HepG2 (cell line): ENCODE results near the gene GRAMD4. TPM values are rescaled to one million over a fixed set of nuclear protein-coding genes. Genes with fewer than 3 reads are reported as not detected.

Source experiments
- ATAC-seq: fragments of 200-7000 bp; cut with Tn5 transposase; 3 replicates; pipeline ENCODE4 v1.9.1; 2020; ENCODE audit warnings: mild to moderate bottlenecking, moderate library complexity
- BruUV-seq: library from RNA; stranded (reverse); fragments of 400-500 nt; replicated peaks from 2 replicates; lab custom pipeline; 2021; lab: Mats Ljungman, UMichigan
- CTCF ChIA-PET: fragments of 300-600 bp; formaldehyde crosslinking; extraction: SDS; loops from one replicate; lab custom pipeline; 2021; ENCODE audit warnings: low total read pairs, inconsistent platforms, low intra/inter-chr PET ratio; lab: Yijun Ruan, JAX
- POLR2A ChIA-PET: fragments of 350-600 bp; sonication (Branson Sonifier 250); formaldehyde crosslinking; loops from one replicate; lab custom pipeline; 2020; ENCODE audit warnings: antibody characterized with exemption, inconsistent platforms; lab: Yijun Ruan, JAX
- DNase-seq: peaks from one replicate; pipeline ENCODE4 v3.0.0-alpha.2; 2015; ENCODE audit warnings: low spot score
- FAIRE-seq: peaks from 3 replicates; lab custom pipeline; 2011; peaks lifted over from hg19 to GRCh38; lab: Jason Lieb, UNC
- H2AFZ ChIP-seq: one replicate; pipeline ENCODE4 v1.6.1; 2011; ENCODE audit warnings: low read length, inconsistent platforms
- H3K27ac ChIP-seq: fragments of 300-600 bp; 3 replicates; pipeline ENCODE4 v1.8.0; 2011; ENCODE audit warnings: mixed run types, mild to moderate bottlenecking, mixed read lengths, low read length, inconsistent platforms; ENCODE audit not compliant: insufficient read depth; ENCODE audit errors: extremely low read length
- H3K27me3 ChIP-seq, 2 experiments: fragments of 200-600 bp in 1 of 2; 2 replicates in 1 of 2; 3 replicates in 1 of 2; pipeline versions ENCODE4 v1.6.0 to v1.8.0; 2011; ENCODE audit warnings: low read length in 2 of 2, mild to moderate bottlenecking in 2 of 2, moderate library complexity in 2 of 2, inconsistent platforms in 1 of 2; ENCODE audit not compliant: insufficient read depth in 2 of 2, control insufficient read depth in 1 of 2
- H3K36me3 ChIP-seq, 2 experiments: fragments of 200-600 bp in 1 of 2; replicated peaks in 1 of 2; 2 replicates in 1 of 2; 3 replicates in 1 of 2; pipeline versions ENCODE4 v1.5.1 to v1.8.0; 2011; ENCODE audit warnings: low read length in 2 of 2, inconsistent platforms in 1 of 2; ENCODE audit not compliant: insufficient read depth in 2 of 2, control insufficient read depth in 1 of 2
- H3K4me1 ChIP-seq: 2 replicates; pipeline ENCODE4 v1.5.1; 2012; ENCODE audit warnings: low read length, inconsistent platforms; ENCODE audit not compliant: insufficient read depth
- H3K4me2 ChIP-seq: 2 replicates; pipeline ENCODE4 v1.6.0; 2011; ENCODE audit warnings: low read depth, low read length, inconsistent platforms
- H3K4me3 ChIP-seq, 3 experiments: fragments of 200-600 bp in 1 of 3; sonication (generic), shearing (Covaris generic) in 1 of 3; replicated peaks in 1 of 3; 2 replicates each; pipeline ENCODE4 v1.5.1; 2011 to 2016; ENCODE audit warnings: low read length in 3 of 3, inconsistent platforms in 2 of 3, low read depth in 2 of 3, mild to moderate bottlenecking in 2 of 3, control low read depth in 1 of 3, mixed read lengths in 1 of 3; ENCODE audit not compliant: insufficient read depth in 1 of 3
- H3K79me2 ChIP-seq: one replicate; pipeline ENCODE4 v1.6.1; 2011; ENCODE audit warnings: low read length, inconsistent platforms; ENCODE audit not compliant: insufficient read depth
- H3K9ac ChIP-seq: 2 replicates; pipeline ENCODE4 v1.6.0; 2011; ENCODE audit warnings: mild to moderate bottlenecking, low read depth, low read length, inconsistent platforms; ENCODE audit not compliant: insufficient read depth
- H3K9me3 ChIP-seq: 2 replicates; pipeline ENCODE4 v1.5.1; 2012; ENCODE audit warnings: mild to moderate bottlenecking, low read length
- H4K20me1 ChIP-seq: 2 replicates; pipeline ENCODE4 v1.6.0; 2011; ENCODE audit warnings: inconsistent platforms, mild to moderate bottlenecking, low read length, moderate library complexity; ENCODE audit not compliant: insufficient read depth
- HES4 ChIP-seq: sonication (generic); formaldehyde crosslinking; IDR thresholded peaks from 2 replicates; pipeline ENCODE4 v1.9.0; 2021; ENCODE audit warnings: mild to moderate bottlenecking, missing genetic modification reagents, borderline replicate concordance
- KDM1A ChIP-seq: IDR thresholded peaks from 2 replicates; pipeline ENCODE4 v1.6.1; 2016; ENCODE audit warnings: missing compliant biosample characterization
- PAWR ChIP-seq: sonication (generic); formaldehyde crosslinking; IDR thresholded peaks from 2 replicates; pipeline ENCODE4 v1.4.0; 2020; ENCODE audit warnings: missing genetic modification reagents, mild to moderate bottlenecking, borderline replicate concordance
- SP140L ChIP-seq: sonication (generic); formaldehyde crosslinking; IDR thresholded peaks from 2 replicates; pipeline ENCODE4 v1.4.0; 2020; ENCODE audit warnings: missing genetic modification reagents, borderline replicate concordance
- SP4 ChIP-seq: sonication (generic); formaldehyde crosslinking; IDR thresholded peaks from 2 replicates; pipeline ENCODE4 v1.8.1; 2023; ENCODE audit warnings: mild to moderate bottlenecking, missing genetic modification reagents
- ZNF256 ChIP-seq: sonication (generic); formaldehyde crosslinking; conservative IDR thresholded peaks from 2 replicates; pipeline ENCODE4 v1.4.0; 2020; ENCODE audit warnings: missing genetic modification reagents
- ZNF274 ChIP-seq: sonication (generic); formaldehyde crosslinking; IDR thresholded peaks from 2 replicates; pipeline ENCODE4 v1.5.1; 2020; ENCODE audit warnings: mild to moderate bottlenecking, missing genetic modification reagents
- ZNF292 ChIP-seq: sonication (generic); formaldehyde crosslinking; IDR thresholded peaks from 2 replicates; pipeline ENCODE4 v1.8.1; 2022; ENCODE audit warnings: mild to moderate bottlenecking, low read depth, missing genetic modification reagents, borderline replicate concordance
- ZNF326 ChIP-seq: sonication (generic); formaldehyde crosslinking; IDR thresholded peaks from 2 replicates; pipeline ENCODE4 v1.4.0; 2020; ENCODE audit warnings: missing genetic modification reagents, borderline replicate concordance
- ZNF644 ChIP-seq: IDR thresholded peaks from 2 replicates; pipeline ENCODE4 v1.6.1; 2016; ENCODE audit warnings: low read depth
- ZNF883 ChIP-seq: sonication (generic); formaldehyde crosslinking; IDR thresholded peaks from 2 replicates; pipeline ENCODE4 v1.5.1; 2020; ENCODE audit warnings: mild to moderate bottlenecking, missing genetic modification reagents; ENCODE audit errors: not compliant biosample characterization
- WGBS: methylation state at CpG from one replicate; pipeline ENCODE4 v1.1.6; 2017; ENCODE audit warnings: low lambda C conversion rate; 5-methylcytosine and 5-hydroxymethylcytosine counted together
- in situ Hi-C: cut with HindIII; loops from 2 replicates; pipeline ENCODE4 v1.10.0; 2017; ENCODE audit warnings: low pct_unique_long_range_greater_than_20kb; ENCODE audit not compliant: extremely low pct_ligation_motif_present
- intact Hi-C: fragments of 100-400 bp; cut with micrococcal nuclease; formaldehyde crosslinking; loops from one replicate; pipeline ENCODE4 v1.10.0; 2022; ENCODE audit not compliant: unreplicated experiment
- polyA plus RNA-seq, 8 experiments: library from polyadenylated mRNA; depleted of rRNA in 3 of 8; stranded (reverse) in 7 of 8; unstranded in 1 of 8; fragments of >200 nt; fragmentation: Illumina TruSeq in 4 of 8; extraction: Trizol in 4 of 8; gene quantifications; 2 replicates each; pipeline versions ENCODE4 v1.2.1 to v1.2.3, GENCODE V29; 2011 to 2016; ENCODE audit warnings: low read depth in 4 of 8, missing spikeins in 1 of 8, mixed read lengths in 1 of 8; ENCODE audit not compliant: insufficient read depth in 1 of 8
- total RNA-seq, 5 experiments: library from RNA; depleted of rRNA; stranded (reverse); fragments of >200 nt; fragmentation: Illumina TruSeq; extraction: Trizol; gene quantifications; 2 replicates each; pipeline ENCODE4 v1.2.3, GENCODE V29; 2016; ENCODE audit warnings: low read depth in 1 of 5
- TF ChIP-seq, protein P1 (sequence below): IDR thresholded peaks from 2 replicates; pipeline ENCODE4 v1.6.1; 2016; ENCODE audit warnings: missing compliant biosample characterization, missing genetic modification reagents, borderline replicate concordance
- TF ChIP-seq, protein P2 (sequence below): sonication (generic); formaldehyde crosslinking; IDR thresholded peaks from 2 replicates; pipeline ENCODE4 v1.4.0; 2020; ENCODE audit warnings: mild to moderate bottlenecking, missing genetic modification reagents
- TF ChIP-seq, protein P3 (sequence below): sonication (generic); formaldehyde crosslinking; IDR thresholded peaks from 2 replicates; pipeline ENCODE4 v1.5.0; 2020; ENCODE audit warnings: missing genetic modification reagents
- TF ChIP-seq, protein P4 (sequence below): sonication (generic); formaldehyde crosslinking; IDR thresholded peaks from 2 replicates; pipeline ENCODE4 v1.4.0; 2020; ENCODE audit warnings: low read depth, missing genetic modification reagents
- TF ChIP-seq, protein P5 (sequence below): sonication (generic); formaldehyde crosslinking; IDR thresholded peaks from 2 replicates; pipeline ENCODE4 v1.5.0; 2020; ENCODE audit warnings: missing genetic modification reagents
- TF ChIP-seq, protein P6 (sequence below): sonication (generic); formaldehyde crosslinking; IDR thresholded peaks from 2 replicates; pipeline ENCODE4 v1.4.0; 2020; ENCODE audit warnings: missing genetic modification reagents

GRAMD4 gene
- total and polyA plus RNA-seq, 2 of the 13 experiments (the other 11 are each of a cell fraction or from before 2014, with no cell fraction given) = 15.2 to 15.7 TPM

DNA sequence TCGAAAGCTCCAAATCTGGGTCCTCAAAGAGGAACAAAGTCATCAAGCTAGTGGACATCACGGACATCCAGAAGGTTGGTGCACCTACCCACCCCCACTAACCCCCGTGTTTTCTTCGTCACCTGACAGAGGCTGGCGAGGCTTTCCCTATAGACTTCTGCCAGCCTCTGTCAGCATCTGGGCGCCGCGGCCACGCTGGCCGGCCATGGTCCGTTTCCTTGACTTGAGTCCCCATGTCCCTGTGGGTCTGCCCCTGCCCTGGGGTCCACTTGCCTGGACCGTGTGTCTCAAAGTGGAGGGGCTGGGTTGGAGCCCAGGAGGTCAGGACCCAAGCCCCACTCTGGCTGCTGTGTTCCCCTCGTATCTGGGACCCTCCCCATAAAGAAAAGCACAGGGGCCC, 55.3 kb downstream of the GRAMD4 start (continued):
- TF ChIP-seq, protein P1, sequence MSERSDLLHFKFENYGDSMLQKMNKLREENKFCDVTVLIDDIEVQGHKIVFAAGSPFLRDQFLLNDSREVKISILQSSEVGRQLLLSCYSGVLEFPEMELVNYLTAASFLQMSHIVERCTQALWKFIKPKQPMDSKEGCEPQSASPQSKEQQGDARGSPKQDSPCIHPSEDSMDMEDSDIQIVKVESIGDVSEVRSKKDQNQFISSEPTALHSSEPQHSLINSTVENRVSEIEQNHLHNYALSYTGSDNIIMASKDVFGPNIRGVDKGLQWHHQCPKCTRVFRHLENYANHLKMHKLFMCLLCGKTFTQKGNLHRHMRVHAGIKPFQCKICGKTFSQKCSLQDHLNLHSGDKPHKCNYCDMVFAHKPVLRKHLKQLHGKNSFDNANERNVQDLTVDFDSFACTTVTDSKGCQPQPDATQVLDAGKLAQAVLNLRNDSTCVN (CRISPR knock-in tag) = no peak
- TF ChIP-seq ZNF256 = no peak
- no peak for TF ChIP-seq ZNF644 (CRISPR knock-in tag)
- no peak for TF ChIP-seq KDM1A (CRISPR knock-in tag)
- TF ChIP-seq, protein P2, sequence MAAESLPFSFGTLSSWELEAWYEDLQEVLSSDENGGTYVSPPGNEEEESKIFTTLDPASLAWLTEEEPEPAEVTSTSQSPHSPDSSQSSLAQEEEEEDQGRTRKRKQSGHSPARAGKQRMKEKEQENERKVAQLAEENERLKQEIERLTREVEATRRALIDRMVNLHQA (CRISPR knock-in tag) = no peak
- TF ChIP-seq, protein P3, sequence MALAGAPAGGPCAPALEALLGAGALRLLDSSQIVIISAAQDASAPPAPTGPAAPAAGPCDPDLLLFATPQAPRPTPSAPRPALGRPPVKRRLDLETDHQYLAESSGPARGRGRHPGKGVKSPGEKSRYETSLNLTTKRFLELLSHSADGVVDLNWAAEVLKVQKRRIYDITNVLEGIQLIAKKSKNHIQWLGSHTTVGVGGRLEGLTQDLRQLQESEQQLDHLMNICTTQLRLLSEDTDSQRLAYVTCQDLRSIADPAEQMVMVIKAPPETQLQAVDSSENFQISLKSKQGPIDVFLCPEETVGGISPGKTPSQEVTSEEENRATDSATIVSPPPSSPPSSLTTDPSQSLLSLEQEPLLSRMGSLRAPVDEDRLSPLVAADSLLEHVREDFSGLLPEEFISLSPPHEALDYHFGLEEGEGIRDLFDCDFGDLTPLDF = no peak

DNA sequence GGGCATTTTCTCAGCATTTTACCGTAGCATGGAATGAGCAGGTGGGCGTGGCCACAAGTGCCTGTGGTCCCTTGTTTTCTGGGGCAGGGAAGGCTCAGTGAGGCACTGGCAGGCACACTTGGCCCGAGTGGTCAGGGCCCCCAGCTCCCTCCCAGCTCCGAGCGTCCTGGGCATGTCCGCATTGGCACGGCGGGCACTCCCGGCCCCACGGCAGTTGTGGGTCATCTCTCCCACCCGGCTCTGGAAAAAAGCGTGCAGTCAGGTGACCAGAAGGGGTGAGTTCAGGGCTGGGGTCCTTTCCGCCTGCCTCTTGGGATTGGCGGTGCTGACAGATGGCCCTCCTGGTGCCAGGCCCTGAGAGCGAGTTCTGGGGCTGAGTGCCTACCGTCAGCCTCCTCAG, 55.8 kb downstream of the GRAMD4 start:
- Histone ChIP-seq H4K20me1 (no peaks in the 10 kb centered on the region), H2AFZ (no peak overlapping the region), H3K4me1 (no peaks in the 10 kb centered on the region), H3K27me3 (no peaks in the 10 kb centered on the region), H3K79me2 (no peaks in the 10 kb centered on the region), H3K9ac (no peak overlapping the region), H3K4me3 (no peak overlapping the region), H3K9me3 (no peaks in the 10 kb centered on the region), H3K27ac (no peak overlapping the region), H3K4me2 (no peak overlapping the region), H3K36me3 (peaks cover 1 to 2% of the 10 kb centered on the region in 2 experiments; a peak in 2 of 5 replicates)
- intact Hi-C loops = no loop called here
- ChIA-PET CTCF (no interaction called here), POLR2A (no interaction called here)
- FAIRE-seq = no peak
- DNase-seq = no peak
- in situ Hi-C loops = no loop called here
- WGBS = 100% methylated on average over 4 of the region's 16 CpGs
- no peak for ATAC-seq
- BruUV-seq = no TSS peak
- TF ChIP-seq ZNF292 (no peak), PAWR (CRISPR knock-in tag) (no peak), SP140L (CRISPR knock-in tag) (no peak), ZNF883 (no peak), ZNF274 (no peak), SP4 (CRISPR knock-in tag) (no peak), ZNF326 (CRISPR knock-in tag) (no peak), HES4 (CRISPR knock-in tag) (no peak)
- TF ChIP-seq, protein P4, sequence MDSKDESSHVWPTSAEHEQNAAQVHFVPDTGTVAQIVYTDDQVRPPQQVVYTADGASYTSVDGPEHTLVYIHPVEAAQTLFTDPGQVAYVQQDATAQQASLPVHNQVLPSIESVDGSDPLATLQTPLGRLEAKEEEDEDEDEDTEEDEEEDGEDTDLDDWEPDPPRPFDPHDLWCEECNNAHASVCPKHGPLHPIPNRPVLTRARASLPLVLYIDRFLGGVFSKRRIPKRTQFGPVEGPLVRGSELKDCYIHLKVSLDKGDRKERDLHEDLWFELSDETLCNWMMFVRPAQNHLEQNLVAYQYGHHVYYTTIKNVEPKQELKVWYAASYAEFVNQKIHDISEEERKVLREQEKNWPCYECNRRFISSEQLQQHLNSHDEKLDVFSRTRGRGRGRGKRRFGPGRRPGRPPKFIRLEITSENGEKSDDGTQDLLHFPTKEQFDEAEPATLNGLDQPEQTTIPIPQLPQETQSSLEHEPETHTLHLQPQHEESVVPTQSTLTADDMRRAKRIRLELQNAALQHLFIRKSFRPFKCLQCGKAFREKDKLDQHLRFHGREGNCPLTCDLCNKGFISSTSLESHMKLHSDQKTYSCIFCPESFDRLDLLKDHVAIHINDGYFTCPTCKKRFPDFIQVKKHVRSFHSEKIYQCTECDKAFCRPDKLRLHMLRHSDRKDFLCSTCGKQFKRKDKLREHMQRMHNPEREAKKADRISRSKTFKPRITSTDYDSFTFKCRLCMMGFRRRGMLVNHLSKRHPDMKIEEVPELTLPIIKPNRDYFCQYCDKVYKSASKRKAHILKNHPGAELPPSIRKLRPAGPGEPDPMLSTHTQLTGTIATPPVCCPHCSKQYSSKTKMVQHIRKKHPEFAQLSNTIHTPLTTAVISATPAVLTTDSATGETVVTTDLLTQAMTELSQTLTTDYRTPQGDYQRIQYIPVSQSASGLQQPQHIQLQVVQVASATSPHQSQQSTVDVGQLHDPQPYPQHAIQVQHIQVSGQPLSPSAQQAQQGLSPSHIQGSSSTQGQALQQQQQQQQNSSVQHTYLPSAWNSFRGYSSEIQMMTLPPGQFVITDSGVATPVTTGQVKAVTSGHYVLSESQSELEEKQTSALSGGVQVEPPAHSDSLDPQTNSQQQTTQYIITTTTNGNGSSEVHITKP (CRISPR knock-in tag) = no peak
- TF ChIP-seq, protein P5, sequence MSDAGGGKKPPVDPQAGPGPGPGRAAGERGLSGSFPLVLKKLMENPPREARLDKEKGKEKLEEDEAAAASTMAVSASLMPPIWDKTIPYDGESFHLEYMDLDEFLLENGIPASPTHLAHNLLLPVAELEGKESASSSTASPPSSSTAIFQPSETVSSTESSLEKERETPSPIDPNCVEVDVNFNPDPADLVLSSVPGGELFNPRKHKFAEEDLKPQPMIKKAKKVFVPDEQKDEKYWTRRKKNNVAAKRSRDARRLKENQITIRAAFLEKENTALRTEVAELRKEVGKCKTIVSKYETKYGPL (CRISPR knock-in tag) = no peak
- TF ChIP-seq, protein P6, sequence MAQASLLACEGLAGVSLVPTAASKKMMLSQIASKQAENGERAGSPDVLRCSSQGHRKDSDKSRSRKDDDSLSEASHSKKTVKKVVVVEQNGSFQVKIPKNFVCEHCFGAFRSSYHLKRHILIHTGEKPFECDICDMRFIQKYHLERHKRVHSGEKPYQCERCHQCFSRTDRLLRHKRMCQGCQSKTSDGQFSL (CRISPR knock-in tag) = no peak
